GM19328 (cell line): ENCODE data around the gene PVALB.

Experiments used
- ATAC-seq: cut with Tn5 transposase; IDR thresholded peaks from one replicate; pipeline ENCODE4 v1.9.1; 2021; ENCODE audit warnings: mild to moderate bottlenecking, moderate library complexity; ENCODE audit not compliant: unreplicated experiment

PVALB gene

DNA sequence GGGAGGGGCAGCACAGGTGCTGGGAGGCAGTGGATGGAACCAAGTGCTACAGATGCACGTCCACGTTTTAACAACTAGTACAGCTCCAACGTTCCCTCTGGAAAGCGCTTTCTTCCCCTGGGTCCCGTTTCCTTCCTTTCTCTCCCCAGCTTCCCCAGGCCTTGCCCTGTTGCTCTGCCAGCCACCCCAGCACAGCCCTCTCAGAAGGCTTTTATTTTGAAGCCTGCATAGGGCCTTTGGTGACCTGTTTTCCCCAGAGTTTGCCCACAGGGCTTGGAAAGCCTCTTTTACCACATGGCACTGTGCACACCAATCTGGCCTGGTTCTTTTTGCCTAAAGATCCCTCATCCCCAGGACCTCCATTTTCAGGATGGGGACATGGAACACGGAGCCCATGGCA lies 30.1 kb upstream of the PVALB start:
- no peak for ATAC-seq

DNA sequence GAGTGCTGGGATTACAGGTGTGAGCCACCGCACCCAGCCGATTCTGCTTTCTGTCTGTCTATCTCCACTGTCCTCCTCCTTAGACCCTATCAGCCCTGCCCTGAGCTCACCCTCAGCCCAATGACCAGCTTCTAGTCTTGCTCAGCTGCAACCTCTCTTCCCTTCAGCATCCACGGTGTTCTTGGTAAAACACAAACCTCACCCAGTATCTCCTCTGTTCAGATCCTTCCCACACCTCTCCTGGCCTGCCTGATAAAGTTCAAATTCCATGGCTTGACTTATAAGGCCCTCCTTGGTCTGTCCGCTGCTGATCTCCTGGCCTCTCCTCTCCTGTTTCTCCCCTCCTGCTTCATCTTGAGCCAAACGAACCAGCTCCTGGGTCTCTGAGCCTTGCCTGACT lies 29.4 kb upstream of the PVALB start:
- no peak for ATAC-seq

DNA sequence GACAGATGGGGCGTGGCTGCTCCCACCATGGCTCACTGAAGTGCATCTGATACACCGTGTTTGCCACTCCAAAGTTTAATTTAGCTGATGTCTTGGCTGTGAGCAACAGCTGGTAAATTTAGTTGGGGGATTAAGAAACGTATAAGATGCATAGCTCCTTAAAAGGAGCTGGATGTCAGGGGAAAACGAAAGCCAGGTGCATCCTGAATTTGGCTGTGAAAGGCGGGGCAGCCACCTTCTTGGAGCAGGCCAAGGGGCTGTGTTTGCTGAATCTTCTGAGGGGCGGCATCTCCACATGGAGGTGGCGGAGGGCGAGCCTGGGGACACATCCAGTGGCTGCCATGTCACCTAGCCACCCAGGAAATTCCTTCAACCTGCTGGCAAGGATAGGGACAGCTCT lies 23.3 kb upstream of the PVALB start:
- ATAC-seq = no peak

DNA sequence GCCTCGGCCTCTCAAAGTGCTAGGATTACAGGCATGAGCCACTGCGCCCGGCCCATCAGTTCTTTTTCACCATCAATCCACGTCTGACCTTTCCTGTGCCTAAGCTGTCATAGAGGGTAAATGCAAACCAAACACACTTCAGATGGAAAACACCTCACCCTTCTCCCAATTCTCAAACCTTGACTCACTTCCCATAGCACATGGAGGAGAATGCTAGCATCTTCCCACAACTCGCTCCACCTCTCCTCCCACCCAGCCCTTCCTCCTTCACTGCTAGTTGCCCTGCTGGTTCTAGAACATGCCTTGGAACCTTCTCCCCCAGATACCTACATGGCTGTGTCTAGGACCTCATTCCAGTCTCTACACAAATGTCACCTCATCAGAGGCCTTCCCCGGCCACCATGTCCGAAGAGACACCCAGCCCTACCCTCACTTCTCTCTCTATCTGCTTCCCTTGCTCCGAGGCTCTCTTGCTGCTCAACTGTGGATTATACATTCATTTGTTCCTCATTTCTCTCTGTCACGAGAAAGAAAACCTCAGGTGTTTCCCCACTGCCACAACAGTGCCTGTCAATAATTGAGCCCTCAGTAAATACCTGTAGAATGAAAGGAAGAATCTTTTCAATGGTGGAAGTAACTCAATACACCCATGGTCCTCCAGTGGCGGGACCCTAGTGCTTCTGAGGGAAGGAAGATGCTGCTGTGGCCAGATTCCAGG lies 22.7 kb upstream of the PVALB start:
- ATAC-seq = no peak

DNA sequence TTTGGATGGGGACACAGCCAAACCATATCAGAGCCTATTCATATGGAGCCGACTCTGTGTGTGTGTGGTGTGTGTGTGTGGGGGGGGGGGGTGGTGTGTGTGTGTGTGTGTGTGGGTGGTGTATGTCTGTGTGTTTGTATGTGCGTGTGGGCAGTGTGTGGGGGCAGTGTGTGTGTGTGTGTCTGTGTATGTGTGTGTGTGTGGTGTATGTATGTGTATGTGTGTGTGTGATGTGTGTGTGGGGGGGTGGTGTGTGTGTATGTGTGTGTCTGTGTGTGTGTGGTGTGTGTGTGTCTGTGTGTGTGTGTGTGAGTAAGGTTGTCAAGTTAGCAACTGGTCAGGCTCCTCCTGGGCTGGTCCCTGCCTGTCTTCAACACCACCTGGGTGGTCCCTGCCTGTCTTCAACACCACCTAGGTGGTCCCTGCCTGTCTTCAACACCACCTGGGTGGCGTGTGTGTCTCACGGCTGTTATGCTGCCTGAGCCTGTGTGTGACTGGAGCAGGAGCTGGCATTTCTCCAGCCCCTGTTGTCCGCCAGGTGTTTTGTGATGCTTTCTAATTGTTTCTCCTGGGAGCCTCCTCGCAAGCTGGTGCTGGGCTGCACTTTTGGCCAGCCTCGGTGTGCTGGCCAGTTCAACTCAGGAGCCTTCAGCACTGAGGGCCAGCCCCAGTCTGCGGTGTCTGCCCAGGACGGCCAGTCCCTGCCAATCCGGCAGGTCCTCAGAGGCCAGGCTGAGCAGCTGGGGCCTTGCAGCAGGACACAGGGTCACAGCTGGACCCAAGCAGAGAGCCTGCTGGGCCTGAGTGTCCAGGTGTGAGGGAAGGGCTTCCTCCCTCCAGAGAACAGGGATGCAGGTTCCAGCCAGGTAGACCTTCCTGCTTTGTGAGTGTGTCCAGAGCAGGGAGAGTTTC lies 21.5 kb upstream of the PVALB start:
- ATAC-seq = no peak

DNA sequence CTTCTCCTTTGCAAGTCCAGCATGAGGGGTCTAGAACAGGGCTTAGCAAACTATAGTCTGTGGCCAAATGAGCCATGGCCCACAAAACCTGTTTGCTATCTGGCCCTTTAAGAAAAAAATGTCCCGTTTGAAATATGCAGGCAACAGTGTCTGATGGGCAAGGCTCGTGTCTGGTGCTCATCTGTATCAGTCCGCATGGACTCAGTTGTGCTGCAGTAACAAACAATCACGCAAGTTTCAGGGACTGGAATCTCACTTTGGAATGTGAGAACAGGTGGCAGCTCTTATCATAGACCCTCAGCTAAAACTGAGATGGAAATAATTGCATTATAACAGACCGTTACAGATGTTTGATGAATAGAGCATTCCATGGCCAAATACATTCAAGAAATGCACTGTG lies 19.1 kb upstream of the PVALB start:
- no peak for ATAC-seq

DNA sequence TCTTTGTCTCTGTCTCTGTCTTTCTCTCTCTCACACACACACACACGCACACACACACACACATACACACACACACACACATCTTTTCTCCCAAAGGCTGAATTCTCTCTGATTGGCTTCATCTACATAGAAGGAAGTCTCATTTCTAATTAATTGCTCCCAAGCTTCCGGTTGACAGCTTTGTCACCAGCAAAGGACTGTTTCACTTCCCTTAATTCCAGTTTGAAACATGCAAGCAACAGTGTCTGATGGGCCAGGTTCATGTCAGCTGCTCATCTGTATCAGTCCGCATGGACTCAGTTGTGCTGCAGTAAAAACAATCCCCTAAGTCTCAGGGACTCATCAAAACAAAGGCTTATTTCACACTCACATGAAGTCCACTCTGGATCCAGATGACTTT lies 16.2 kb upstream of the PVALB start:
- ATAC-seq = no peak

DNA sequence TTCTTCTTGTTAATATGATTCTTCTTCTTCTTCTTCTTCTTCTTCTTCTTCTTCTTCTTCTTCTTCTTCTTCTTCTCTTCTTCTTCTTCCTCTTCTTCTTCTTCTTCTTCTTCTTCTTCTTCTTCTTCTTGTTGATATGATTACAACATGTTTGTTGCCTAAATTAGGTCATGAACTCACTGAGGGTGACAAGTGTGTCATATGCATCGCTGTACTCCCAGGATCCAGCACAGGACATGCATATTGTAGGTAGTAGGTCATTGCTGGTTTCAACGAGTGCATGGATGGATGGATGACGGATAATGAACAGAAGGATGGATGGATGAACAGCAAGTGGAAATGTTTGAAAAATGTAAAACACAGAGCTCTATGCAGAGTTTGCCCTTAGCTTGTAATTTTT lies 14.9 kb upstream of the PVALB start:
- no peak for ATAC-seq

DNA sequence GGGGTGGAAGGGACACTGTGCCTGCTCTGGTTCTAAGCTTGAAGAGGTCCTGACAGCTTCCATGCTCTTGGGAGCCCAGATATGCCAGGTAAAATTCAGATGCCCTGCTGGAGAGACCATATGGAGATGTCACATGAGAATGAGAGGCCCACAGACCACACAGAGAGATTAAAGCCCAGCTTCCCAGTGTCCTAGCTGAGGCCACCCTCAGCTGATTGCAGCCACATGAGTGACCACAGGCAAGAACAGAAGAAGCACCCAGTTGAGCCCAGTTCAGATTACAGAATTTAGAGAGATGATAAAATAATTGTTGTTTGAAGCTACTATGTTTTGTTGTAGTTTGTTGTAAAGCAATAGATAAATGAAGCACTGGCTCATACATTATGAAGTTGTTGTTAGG lies 14.4 kb upstream of the PVALB start:
- no peak for ATAC-seq

DNA sequence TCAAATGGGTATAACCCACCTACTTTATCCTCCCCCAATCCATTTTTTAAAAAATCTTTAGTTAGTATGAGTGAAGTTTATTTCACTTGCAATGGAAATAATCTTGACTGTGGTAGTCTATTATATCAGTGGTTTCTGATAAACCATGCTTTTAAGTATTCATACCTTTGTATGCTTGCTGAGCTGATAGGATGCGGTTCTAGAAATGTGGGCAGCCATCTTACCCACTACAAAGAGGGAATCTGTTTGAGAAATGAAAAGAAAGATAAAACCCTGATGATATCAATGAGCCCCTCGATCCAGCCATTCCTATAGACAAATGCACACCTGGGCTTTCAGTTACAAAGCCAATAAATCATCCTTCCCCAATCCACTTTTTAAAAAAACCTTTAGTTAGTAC lies 13.8 kb upstream of the PVALB start:
- no peak for ATAC-seq

DNA sequence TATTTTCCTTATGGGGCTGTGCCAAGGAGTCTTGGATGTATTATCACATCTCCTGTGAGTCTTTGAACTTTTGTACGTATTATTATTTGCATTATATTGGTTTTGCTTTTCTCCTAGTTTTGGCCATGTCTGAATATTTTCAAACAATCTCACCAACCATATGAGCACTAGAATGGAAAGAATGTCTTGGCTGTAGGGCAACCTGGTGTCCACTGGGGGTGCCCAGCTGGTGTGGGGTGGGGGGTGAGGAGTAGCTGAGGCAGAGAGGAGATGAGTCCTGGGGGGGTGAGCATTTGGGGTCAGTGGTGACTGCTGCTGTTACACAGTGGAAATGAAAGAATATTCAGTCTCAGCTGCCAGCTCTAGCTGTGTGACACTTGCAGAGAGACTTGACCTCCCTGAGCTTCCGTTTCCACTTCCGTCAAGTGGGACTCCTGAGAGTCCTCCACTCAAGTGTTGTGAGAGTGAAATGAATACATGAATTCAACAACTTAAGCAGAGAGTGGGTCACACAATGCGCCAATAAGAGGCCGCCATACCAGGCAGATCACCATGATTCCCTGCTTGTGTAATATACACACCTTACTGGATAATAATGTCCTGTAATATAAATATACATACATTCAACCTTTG lies 12.7 kb upstream of the PVALB start:
- no peak for ATAC-seq

DNA sequence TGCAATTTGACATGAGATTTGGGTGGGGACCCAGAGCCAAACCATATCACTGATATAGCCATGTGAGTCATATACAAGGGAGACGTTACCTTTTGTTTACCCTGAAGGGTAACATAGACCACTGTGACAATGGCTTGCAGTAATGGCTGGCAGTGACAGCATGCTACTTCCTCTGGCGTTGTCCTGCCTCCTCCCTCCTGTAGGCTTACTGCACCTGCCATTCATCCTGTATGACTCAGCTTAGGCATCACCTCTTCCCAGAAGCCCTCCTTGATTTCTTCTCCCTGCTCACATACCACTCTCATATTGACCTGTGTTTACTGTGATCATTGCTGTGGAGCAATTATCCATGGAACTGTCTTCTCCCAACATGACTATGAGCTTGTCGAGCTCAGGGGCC lies 12.0 kb upstream of the PVALB start:
- no peak for ATAC-seq

DNA sequence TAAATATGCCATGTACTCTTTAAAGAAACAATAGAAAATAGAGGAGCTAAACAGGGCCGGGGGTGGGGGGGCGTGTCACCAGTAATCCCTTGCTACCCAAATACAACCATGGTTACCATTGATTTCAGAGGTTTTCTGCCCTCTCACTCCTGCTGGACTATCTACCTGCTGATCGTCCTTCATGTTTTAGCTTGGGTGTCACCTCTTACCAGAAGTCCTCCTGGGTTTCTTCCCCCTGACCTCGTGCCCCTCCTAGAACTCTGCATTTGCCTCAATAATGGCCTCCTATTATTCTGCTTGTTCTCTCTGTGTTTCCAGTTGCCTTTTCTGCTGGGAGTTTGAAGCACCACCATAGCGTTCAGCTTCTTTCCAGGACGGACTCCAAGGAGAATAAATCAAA lies 9.4 kb upstream of the PVALB start:
- ATAC-seq = no peak

DNA sequence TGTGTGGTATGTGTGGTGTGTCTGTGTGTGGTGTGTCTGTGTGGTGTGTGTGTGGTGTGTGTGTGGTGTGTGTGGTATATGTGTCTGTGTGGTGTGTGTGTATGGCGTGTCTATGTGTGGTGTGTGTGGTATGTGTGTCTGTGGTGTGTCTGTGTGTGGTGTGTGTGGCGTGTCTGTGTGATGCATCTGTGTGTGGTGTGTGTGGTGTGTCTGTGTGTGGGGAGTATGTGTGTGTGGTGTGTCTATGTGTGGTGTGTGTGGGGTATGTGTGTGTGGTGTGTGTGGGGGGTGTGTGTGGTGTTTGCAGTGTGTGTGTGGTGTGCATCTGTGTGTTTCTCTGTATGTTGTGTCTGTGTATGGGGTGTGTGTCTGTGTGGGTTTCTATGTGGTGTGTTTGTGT lies 7.8 kb upstream of the PVALB start:
- no peak for ATAC-seq

DNA sequence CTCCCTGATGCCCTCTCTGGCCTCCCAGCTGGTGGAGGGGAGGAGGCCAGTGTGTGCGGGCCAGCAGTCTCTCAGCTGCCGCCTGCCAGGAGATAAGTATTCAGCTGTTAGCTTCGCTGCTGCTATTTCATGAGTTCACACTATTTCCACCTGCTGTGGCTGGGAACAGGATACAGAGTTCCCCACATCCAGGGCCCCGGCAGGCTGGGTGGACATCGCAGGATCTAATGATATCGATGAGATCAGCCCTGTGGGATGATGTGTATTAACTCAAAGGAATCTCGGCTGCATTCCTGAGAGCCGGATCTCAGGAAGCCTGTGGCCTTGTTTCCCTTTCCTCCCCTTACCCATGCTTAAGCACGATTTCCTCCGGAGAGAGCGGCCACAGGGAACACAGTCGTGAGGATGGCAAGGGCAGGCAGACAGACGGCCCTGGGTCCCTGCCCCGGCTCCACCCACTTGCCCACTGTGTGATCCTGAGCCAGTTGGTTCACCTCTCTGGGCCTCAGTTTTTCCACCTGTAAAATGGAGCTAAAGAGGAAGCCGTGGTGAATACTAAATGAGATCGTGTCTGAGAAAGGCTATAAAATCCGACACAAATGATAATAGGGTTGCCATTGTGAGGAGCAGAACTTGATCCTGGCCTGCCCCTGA lies 6.5 kb upstream of the PVALB start:
- ATAC-seq = no peak

DNA sequence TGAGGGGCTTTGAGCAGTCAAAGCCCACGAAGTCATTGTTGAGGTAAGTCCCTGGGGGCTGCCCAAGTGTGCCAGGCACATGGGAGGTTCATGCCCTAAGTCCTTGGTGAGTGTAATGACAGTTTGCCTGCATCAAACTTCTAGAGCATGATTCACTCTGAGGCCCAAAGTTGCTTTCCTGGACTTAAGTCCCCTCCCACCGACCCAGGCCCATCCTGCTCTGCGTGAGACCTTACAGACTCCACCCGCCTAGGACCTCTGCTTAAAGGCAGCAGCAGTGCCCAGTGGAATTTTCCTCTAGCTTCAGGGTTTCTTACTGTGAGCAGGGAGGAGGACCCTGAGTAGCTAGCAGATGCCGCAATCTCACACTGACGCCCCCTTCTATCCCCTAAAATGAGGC lies 5.7 kb upstream of the PVALB start:
- ATAC-seq = no peak

DNA sequence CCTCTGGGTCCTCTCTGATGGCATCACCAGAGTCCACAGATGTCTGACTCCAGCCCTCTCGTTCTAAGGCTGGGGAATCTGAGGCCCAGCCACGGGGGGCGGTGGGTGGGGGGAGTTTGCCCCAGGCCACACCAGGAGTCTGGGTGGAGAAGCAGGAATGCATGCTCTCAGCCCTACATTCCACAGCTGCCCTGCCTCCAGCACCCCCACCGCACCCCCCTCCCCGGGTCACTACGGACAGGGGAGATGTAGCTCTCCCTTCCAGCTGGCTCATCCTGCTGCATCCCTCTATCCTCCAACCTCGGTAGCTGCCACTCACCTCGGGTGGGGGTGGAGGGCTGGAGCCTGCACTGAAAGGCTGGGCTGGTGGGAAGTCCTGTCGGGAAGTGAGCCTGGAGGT lies 2.3 kb upstream of the PVALB start:
- no peak for ATAC-seq

DNA sequence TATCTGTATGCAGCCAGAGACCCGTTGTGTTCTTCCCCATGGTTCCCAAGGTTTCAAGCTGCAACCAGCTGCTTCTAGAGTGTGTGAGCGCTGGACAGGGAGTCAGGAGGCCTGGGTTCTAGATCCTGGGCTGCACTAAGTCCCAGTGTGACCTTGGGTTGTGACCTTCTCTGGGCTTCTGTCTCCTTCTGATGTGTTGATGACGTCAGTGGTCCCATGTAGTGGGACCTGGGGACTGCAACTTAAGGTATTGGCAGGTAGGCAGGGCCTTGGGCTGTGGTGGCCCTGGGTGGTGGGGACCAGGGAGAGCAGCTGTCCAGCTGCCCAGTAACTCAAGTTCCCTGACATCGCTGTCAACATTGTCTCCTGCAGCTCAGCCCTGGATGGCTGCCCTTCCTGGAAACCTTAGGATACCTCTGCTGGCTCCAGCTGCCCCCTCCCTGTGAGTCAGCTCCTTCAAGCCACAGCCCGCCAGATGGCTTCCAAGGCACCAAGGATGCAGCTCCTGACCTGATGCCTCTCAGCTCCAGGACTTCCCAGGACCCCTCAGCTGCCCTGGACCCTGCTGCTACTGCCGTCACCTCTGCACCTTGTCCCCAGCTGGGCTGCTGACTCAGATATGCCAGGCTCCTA lies 1.3 kb upstream of the PVALB start:
- no peak for ATAC-seq

DNA sequence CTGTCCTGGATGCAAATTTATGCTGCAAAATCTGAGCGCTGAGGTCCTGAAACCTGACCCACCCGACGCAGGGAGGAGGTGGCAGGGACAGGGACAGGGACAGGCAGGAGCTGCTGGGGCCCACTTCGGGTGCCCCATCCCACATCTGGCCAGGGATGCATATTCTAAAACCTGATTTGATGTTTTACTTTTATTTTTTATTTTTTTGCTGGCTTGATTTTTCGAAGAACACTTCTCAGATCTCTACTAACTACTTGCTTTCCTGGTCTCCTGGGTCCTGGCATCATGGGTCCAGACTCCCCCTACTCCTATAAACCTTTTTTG lies 652 bp upstream of the PVALB start:
- ATAC-seq = no peak

DNA sequence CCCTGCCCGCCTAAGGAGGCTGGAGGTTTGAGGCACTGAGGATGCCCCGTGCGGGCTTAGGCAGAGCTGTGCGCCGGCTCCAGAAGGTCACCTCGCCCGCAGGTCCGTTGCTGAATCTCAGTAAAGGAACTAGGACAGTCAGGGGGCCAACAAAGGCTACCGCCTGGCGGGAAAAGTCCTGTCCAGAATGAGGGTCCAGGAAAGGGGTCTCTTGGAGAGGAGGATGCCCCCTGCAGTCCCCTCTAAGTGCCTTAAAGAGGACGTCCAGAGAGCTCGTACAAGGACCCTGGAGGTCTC lies 548 bp downstream of the PVALB start:
- no peak for ATAC-seq

DNA sequence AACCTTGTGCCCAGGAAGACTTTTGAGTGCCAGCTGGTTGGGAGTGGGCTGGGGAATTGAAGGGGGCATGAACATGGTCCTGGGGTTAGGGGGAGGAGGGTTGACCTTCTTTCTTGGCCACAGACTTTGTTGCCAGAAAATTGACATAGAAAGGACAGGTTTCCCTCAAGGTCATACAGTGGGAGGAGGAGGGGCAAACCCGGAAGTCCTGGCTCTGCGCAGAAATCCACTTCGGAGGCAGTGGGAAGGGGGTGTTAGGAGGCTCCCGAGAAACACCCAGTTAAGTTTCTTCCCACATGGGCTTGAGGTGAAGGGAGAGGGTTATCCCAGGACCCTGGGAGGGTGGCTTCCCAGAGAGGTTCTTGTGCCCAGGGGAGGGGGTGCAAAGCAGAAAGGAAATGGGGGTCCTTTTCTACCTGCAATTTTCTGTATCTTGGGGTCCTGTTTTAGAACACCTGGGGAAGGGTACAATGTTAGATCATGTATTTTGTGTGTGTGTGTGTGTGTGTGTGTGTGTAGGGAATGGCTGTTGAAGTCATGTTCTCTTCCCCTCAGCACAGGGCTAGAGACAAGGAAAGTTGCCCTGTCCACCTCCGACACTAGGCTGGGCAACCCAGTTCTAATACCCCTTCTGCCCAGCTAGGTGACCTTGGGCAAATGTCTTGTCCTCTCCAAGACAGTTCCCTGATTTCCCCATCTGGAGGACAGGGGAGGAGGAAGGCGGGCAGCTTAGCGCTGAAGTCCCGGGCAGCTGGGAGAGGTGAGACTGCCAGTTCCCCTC lies 1.1 kb downstream of the PVALB start:
- no peak for ATAC-seq
